NCI-H345 (cell line): ENCODE results near the gene TGFBI.

ENCODE experiments used
- DNase-seq: peaks from one replicate; lab custom pipeline; 2025; lab: John Stamatoyannopoulos, UW

Gene TGFBI

DNA sequence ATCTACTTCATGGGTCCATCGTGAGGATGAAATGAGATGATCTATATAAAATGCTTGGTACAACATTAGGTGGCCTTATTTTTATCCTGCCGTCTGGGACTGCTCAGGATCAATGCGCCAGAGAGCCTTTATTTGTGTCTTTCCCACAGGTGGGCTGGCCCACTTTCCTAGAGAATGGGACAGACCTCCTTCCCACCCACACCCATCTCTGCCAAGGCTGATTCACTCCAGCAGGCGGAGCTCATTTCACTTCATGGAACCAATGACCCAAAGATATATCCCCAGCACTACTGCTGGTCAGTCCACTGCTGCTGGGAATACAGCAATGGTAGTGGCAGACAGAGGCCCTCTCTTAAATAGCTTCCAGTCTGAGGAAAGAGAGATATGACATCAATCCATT, 35.7 kb downstream of the TGFBI start:
- DNase-seq, result no peak

GRCh38 chr5:136065588-136065987, 36.8 kb downstream of the TGFBI start:
- no peak for DNase-seq

DNA sequence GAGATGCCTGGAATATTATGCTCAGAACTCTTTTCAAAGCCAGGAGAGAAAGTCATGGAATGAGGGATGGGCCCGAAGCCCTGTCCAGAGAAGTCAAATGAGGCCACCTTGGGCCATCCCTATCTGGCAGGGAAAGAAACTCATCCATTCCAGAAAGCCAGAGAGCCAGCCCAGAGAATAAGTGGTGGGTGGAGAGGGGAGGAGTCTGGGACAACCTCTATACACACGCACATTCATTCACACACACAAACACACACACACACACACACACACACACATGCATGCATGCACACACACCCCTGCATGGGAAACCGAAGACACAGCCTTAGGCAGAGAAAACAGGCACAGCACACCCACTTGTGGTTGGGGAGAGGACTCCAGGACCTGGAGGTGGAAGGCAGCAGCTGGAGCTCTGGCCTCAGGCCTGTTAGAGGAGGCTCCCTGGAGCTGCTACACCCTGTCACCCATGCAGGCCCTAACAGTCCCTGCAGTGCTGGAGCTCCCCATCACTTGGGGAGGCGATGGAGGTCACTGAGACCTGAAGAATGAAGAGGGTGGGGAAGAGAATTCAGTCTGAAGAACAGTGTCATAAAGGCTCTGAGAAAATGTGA, 38.0 kb downstream of the TGFBI start:
- DNase-seq, result peak; percentile 32

DNA sequence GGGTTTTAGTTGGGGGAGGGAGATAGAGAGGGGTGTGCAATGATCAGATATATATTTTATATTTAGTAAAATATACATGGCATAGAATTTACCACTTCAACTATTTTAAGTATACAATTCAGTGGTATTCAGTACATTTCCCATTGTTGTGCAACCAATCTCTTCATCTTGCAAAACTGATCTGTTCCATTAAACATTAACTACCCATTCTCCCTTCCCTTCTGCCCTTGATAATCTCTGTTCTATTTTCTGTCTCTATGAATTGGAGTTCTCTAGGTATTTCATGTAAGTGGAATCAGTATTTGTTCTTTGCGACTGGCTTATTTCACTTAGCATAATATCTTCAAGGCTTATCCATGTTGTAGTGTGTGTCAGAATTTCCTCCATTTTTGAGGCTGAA, 38.6 kb downstream of the TGFBI start:
- no peak for DNase-seq

- DNase-seq, result no peak
Measured at GRCh38 chr5:136070486-136071285, 41.9 kb downstream of the TGFBI start.

DNA sequence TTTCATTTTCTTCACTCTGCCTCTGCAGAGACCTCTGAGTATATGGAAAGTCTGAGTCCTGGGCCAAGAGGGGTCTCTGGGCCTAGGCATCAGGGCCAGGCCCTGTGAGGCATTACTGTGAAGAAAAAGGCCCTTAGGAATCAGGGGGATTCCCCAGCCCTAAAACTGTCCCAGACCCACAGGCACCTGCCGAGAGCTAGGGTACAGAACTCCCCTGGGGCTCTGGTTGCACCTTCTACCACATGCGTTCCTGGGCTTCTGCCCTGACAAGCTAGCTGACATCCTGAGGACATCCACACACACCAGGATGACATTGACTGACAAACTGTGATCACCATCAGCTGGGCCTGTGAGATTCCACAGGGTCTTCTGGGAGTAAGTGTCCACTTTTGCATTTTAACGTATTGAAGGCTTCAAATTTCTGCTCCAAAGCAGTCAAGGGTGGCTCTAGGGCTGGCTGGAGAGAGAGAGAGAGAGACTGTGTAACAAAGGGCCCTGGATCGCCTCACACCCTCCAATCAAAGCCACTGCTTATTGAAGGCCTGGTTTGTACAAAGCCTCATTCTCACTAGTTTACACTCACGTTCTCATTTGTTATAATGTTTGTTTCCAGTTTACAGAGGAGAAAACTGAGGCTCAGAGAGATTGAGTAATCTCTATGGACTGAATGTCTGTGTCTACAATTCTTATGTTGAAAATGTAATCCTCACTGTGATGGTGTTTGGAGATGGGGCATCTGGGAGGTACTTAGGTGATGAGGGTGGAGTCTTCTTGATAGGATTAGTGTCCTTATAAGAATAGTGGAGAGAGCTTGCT, 45.1 kb downstream of the TGFBI start:
- no peak for DNase-seq

DNA sequence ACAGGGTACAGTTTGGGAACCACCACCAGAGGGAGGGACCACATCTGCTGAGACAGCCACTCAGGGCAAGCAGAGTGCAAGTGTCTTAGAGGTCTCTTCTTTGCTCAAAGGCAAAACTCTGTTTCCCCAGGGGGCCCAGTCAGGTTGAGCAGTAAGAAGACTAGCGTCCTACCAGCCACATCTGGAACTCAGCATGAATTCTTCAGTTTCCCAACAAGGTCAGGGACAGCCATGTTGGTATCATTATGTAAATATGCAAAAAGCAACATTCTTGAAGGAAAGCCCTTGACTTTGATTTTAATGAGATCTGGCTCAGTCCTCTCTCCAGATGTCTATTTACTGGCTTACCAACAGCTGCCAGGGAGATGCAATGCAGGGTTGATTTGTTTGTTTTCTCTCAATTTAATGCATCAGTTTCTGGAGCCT, 46.7 kb downstream of the TGFBI start:
- DNase-seq, result no peak

- no peak for DNase-seq
Measured at GRCh38 chr5:136076067-136076466, 47.3 kb downstream of the TGFBI start.

- DNase-seq, result no peak
Measured at GRCh38 chr5:136076881-136077445, 48.2 kb downstream of the TGFBI start.

DNA sequence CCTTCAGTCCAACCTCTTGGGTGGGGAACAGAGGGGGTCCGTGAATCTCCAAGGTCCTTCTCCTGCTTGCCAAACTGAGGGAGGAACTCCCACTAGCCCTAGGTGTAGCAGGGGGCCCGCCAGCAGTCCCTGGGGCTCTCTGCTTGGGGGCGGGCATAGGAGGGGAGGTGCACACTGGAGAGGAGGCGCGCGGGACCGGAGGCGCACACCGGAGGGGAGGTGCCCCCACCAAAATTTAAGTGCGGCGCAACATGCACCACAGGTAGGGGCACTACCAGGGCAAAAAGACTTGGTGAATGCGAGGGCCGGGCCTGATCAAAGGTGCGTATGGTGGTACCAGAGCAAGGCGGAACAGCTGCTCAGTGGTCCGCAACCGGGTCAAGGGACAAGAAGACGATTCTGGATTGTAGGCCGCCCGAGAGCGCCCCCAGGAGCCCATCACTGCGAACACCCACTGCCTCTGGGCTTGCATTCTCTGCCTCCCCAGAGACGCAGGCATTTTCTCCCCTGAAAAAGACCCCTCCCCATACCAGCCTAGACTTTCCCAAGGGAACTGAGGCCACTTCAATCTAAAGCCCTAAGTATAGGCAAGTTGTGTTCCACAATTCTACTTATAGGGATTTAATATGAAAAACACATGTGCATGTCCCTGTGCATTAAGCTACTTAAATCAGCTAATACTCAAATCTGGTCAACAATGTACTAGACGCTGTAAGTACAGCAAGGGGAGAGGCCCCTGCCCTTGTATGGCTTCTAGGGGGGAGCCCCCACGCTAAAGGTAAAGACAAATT, 50.6 kb downstream of the TGFBI start:
- no peak for DNase-seq

GRCh38 chr5:136080113-136080482, 51.3 kb downstream of the TGFBI start:
- no peak for DNase-seq

- no peak for DNase-seq
Measured at GRCh38 chr5:136080483-136081216, 51.9 kb downstream of the TGFBI start.

GRCh38 chr5:136081217-136081591, 52.4 kb downstream of the TGFBI start:
- DNase-seq, result no peak

- DNase-seq, result peak; percentile 43
Measured at GRCh38 chr5:136082390-136083193, 53.8 kb downstream of the TGFBI start.

GRCh38 chr5:136084698-136085097, 55.9 kb downstream of the TGFBI start:
- DNase-seq, result peak; percentile 7

DNA sequence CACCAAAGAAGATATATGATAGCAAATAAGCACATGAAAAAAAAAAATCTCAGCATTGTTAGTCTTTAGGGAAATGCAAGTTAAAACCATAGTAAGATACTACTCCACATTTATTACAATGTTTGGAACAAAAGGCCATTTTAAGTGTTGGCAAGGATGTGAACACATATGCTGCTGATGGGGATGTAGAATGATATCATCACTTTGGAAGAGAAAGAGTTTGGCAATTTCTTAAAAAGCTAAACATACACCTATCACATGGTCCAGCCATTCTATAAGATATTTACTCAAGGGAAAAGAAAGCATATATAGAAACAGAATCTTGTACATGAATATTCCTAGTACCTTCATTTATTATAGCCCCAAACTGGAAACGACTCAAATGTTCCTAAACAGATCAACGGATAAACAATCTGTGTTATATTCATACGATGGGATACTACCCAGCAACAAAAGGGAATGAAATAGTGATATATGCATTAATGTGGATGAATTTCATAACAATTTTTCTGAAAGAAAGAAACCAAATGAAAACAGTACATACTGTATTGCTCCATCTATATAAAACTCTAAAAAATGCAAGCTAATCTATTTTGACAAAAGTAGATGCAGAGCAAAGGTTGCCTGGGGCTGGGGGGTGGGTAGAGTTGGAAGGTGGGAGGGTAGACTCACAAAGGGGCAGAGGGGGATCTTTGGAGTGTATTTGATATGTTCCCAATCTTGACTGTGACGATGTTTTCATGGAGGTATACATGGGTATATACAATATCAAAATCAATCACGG, 58.2 kb downstream of the TGFBI start:
- DNase-seq, result no peak

DNA sequence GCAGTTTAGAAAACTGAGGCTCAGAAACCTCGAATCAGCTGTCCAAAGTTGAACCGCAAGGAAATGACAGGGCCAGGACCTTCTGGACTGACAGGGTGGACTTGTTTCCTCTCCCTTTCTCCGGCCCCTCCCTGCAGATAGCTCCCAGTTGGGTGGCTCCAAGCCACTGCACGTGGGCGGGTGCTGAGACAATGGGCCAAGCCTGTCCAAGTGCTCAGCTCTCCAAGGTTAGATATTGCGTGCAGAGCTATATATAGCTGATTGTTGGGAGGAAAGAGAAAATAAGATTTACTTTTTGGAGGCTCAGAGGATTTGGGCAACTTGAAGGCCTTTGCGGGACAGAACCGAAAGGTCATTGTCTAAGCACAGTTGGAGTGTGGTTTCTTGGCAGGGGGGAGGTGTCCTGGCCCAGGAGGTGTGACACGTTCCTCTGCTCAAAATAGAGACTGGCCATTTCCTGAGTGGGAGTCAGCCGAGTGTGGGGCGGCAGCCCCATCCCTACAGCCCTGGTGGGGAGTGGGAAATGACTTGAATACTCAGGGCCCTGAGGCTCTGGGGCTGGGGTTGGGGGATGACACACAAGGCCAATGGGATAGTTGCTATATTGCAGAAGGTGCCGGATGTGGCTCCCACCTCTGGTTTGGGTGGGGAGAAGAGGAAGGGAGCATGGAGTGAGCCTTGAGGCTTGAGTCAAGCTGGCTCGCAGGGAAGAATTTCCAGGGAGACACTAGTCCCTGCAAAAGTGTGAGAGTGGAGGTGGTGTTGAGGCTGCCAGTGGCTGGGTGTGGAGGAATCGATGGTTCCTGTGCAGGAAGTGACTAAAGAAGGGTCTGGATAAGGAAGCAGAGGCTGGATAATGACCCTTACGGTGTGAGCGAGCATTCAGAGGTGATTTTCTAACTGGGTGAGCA, 59.4 kb downstream of the TGFBI start:
- DNase-seq, result no peak

- DNase-seq, result no peak
Measured at GRCh38 chr5:136089791-136090190, 61.0 kb downstream of the TGFBI start.
